GM18951 (cell line): Measurements from ENCODE around the gene RPA1.
"Not testable (repeated sequence)": the region's sequence is repeated elsewhere in the genome, so short reads cannot be mapped to it uniquely, and the experiment has no call there.

Experiments
- POLR2A ChIP-seq: IDR thresholded peaks from 4 replicates; pipeline ENCODE4 v1.6.1; 2011; ENCODE audit warnings: mild to moderate bottlenecking; ENCODE audit not compliant: insufficient read length, insufficient read depth; ENCODE audit errors: extremely low read depth
- in situ Hi-C: fragments of 300-500 bp; cut with MboI; formaldehyde crosslinking; loops from one replicate; pipeline ENCODE4 v1.12.0; 2022; ENCODE audit warnings: low sequenced_read_pairs, mixed read lengths, inconsistent platforms; ENCODE audit not compliant: unreplicated experiment

Gene RPA1

DNA sequence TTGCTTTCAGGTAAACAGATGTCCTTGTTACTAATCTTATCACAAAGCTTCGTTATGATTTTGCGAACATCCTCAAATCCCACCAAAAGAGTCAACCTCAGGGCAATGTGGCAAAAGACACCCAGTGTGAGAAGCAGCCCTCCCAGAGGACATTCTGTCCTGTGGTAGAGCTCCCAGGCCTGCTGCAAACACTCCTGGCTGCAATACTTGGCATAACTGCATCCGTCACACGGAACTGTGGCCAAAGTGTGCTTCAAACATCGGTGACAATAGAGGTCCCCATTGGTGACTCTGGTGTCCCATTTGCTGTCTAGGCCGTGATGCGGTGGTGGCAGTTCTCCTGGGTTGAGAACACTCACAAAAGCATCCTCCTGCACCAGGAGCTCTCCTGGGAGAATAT lies 29.6 kb upstream of the RPA1 start:
- no peak for TF ChIP-seq POLR2A
- in situ Hi-C loops = no loop called here

GRCh38 chr17:1800712-1801111 lies 29.1 kb upstream of the RPA1 start:
- in situ Hi-C loops = no loop called here
- TF ChIP-seq POLR2A = no peak

GRCh38 chr17:1802429-1802828 lies 27.4 kb upstream of the RPA1 start:
- in situ Hi-C loops = no loop called here
- TF ChIP-seq POLR2A = no peak

DNA sequence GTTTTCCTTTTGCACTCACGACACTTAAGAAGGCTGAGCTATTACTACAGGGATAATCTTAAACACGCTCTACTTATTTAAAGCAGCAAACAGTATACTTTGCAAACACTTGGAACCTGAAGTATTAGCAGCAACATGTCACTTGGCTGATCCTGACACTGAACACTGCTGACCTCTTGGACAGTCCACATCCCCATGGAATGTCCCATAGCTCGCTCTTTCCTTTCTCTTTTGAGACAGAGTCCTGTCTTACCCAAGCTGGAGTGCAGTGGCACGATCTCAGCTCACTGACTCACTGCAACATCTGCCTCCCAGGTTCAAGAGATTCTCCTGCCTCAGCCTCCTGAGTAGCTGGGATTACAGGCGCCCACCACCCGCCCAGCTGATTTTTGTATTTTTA lies 26.5 kb upstream of the RPA1 start:
- in situ Hi-C loops = no loop called here
- TF ChIP-seq POLR2A = no peak

GRCh38 chr17:1807890-1808289 lies 21.9 kb upstream of the RPA1 start:
- TF ChIP-seq POLR2A = no peak
- in situ Hi-C loops = no loop called here

DNA sequence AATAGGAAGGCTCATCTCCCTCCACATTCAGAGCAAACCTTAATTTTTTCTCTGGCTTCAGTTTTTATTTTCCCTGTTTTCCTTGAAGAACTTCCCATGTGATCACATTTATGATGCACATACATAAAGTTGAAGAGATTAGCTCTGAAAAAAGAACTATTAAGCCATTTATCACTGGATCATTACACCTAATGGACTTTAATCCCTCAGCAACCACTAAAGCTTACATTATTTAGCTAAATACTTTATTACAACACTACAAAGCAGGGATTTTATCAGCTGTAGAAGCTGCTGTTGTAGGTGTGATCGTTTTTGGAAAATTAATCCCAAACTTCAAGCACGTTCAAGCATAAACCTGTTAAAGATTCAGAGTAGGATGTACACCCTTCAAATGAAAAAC lies 21.2 kb upstream of the RPA1 start:
- no peak for TF ChIP-seq POLR2A
- in situ Hi-C loops = no loop called here

GRCh38 chr17:1809815-1810214 lies 20.0 kb upstream of the RPA1 start:
- in situ Hi-C loops = not testable (repeated sequence)

DNA sequence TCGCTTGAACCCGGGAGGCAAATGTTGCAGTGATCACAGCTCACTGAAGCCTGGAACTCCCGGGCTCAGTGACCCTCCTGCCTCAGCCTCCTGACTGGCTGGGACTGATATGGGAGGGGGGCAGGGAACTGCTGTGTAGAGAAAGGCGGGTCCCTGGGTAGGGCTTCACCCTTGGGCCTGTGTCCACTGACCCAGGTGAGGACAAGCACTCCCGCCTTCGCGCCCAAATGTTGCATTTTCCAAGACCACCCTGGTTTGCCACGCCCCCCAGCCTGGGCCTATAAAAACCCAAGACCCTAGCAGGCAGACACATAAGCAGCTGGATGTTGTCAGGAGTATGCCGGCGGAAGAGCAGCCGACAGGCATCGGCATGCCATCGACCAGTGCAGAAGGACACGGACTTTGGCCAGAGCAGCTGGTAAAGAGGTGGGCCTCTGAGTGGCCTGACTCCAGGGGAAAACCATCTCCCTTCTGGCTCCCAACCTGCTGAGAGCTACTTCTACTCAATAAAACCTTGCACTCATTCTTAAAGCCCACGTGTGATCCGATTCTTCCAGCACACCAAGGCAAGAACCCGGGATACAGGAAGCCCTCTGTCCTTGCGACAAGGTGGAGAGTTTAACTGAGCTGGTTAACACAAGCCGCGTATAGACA lies 19.2 kb upstream of the RPA1 start:
- in situ Hi-C loops = no loop called here
- no peak for TF ChIP-seq POLR2A

GRCh38 chr17:1813088-1813487 lies 16.7 kb upstream of the RPA1 start:
- no peak for TF ChIP-seq POLR2A
- in situ Hi-C loops = no loop called here

DNA sequence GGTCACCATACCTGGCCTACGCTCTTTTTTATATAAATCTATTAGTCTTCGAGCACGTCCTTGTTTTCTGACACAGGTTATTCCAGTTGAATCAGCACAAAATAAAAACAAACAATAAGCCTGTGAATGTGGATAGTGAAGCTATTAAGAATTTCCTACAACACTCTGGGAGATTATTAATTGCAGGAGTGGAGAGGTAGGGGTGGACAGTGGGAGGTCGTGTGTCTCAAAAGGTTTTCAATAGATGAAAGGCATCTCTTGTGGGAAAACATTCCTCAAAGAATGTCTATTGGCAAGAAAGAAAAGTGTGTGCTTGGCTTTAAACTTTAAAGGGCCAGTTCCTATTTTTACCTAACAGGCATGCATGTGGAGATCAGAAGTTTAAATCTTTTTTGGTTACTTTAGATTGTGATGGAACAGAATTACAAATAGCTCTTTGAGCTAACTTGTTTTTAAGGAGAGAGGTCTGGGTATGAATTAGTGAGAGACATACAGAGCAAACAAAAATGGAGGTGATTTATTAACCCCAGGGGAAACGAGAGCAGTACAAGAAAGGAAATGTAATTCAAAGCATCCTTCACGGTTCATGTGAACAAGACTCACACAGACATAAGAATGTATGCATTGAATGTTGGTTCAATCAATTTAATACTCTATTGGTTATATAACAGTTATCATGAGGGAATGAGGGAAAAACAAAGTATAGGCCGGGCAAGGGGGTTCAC lies 9.1 kb upstream of the RPA1 start:
- no peak for TF ChIP-seq POLR2A
- in situ Hi-C loops = no loop called here

GRCh38 chr17:1829216-1829591 lies 601 bp upstream of the RPA1 start:
- no peak for TF ChIP-seq POLR2A

DNA sequence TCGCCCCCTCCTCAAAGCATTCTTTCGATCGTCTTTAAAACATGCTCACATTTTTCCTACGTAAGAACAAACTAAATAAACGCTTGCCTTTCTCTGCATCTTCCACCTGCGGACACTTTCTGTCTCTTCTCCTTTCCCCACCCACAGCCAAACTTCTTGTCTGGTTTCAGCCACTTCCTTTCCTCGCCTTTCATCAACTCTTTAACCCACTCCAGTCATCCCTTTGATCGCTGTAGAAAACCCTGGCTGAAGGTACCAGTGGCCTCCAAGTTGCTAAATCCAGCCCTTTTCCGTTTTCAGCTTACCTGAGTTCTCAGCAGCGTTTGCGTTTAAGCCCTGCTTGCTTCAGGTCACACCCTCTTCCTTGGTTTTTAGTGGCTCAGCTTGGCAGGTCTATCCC lies 483 bp downstream of the RPA1 start:
- no peak for TF ChIP-seq POLR2A
- in situ Hi-C loops = no loop called here

More at GRCh38 chr17:1829216-1829591, 601 bp upstream of the RPA1 start:
- in situ Hi-C loops = no loop called here

GRCh38 chr17:1834380-1835149 lies 4.8 kb downstream of the RPA1 start:
- in situ Hi-C loops = no loop called here

GRCh38 chr17:1839516-1839915 lies 9.7 kb downstream of the RPA1 start:
- no peak for TF ChIP-seq POLR2A
- in situ Hi-C loops = no loop called here

More at GRCh38 chr17:1834380-1835149, 4.8 kb downstream of the RPA1 start:
- no peak for TF ChIP-seq POLR2A
